WTC11 (cell line): Measurements from ENCODE around the gene ZNF892. TPM values are rescaled to one million over a fixed set of nuclear protein-coding genes. Genes with fewer than 3 reads are reported as not detected.

ENCODE experiments used
- ATAC-seq: fragments of 200-7000 bp; cut with Tn5 transposase; 2 replicates; pipeline ENCODE4 v1.10.0; 2021; ENCODE audit warnings: mild to moderate bottlenecking, moderate library complexity
- CTCF ChIA-PET: fragments of 300-600 bp; sonication (Branson Sonifier 250); formaldehyde crosslinking; loops from one replicate; lab custom pipeline; 2021; ENCODE audit warnings: antibody characterized with exemption; lab: Charles Lee
- POLR2A ChIA-PET: fragments of 350-600 bp; sonication (Branson Sonifier 250); formaldehyde crosslinking; loops from one replicate; lab custom pipeline; 2021; ENCODE audit warnings: antibody characterized with exemption; lab: Charles Lee
- DNase-seq: peaks from one replicate; pipeline ENCODE4 v3.0.0; 2021; ENCODE audit warnings: low spot score
- H3K27ac Mint-ChIP-seq: 2 replicates; pipeline ENCODE4 v1.8.0; 2021; ENCODE audit warnings: mixed read lengths
- H3K27me3 Mint-ChIP-seq: 2 replicates; pipeline ENCODE4 v1.8.0; 2021; ENCODE audit warnings: low read depth, mild to moderate bottlenecking, moderate library complexity, mixed read lengths
- H3K36me3 Mint-ChIP-seq: 2 replicates; pipeline ENCODE4 v1.8.0; 2021; ENCODE audit warnings: mixed read lengths
- H3K4me1 Mint-ChIP-seq: 2 replicates; pipeline ENCODE4 v1.8.0; 2022; ENCODE audit warnings: mixed read lengths
- H3K4me3 Mint-ChIP-seq: 2 replicates; pipeline ENCODE4 v1.8.0; 2021; ENCODE audit warnings: mild to moderate bottlenecking, moderate library complexity, mixed read lengths
- H3K9me3 Mint-ChIP-seq: 2 replicates; pipeline ENCODE4 v1.8.0; 2021; ENCODE audit warnings: mixed read lengths
- CBFB ChIP-seq: sonication (generic); formaldehyde crosslinking; IDR thresholded peaks from 2 replicates; pipeline ENCODE4 v1.8.1; 2022; ENCODE audit warnings: mild to moderate bottlenecking, low read depth, missing genetic modification reagents
- ELF4 ChIP-seq: sonication (generic); formaldehyde crosslinking; IDR thresholded peaks from 2 replicates; pipeline ENCODE4 v1.8.1; 2022; ENCODE audit warnings: low read depth, mild to moderate bottlenecking, moderate library complexity, missing genetic modification reagents
- EMX1 ChIP-seq: fragments of 250-450 bp; sonication (Bioruptor Pico); IDR thresholded peaks from 2 replicates; pipeline ENCODE4 v1.8.0; 2021; ENCODE audit warnings: mild to moderate bottlenecking
- GABPB1 ChIP-seq: sonication (generic); formaldehyde crosslinking; IDR thresholded peaks from 2 replicates; pipeline ENCODE4 v1.8.1; 2023; ENCODE audit warnings: mild to moderate bottlenecking, missing genetic modification reagents
- HMGA2 ChIP-seq: fragments of 250-450 bp; sonication (Bioruptor Pico); IDR thresholded peaks from 2 replicates; pipeline ENCODE4 v1.4.0; 2021; ENCODE audit warnings: mild to moderate bottlenecking, moderate library complexity
- JAZF1 ChIP-seq: fragments of 250-450 bp; sonication (Bioruptor Pico); IDR thresholded peaks from 2 replicates; pipeline ENCODE4 v1.9.0; 2021; ENCODE audit warnings: moderate library complexity, mild to moderate bottlenecking, inconsistent platforms
- JUN ChIP-seq: sonication (generic); formaldehyde crosslinking; IDR thresholded peaks from 2 replicates; pipeline ENCODE4 v1.8.0; 2023; ENCODE audit warnings: mild to moderate bottlenecking, missing genetic modification reagents
- NFYB ChIP-seq: sonication (generic); formaldehyde crosslinking; conservative IDR thresholded peaks from 2 replicates; pipeline ENCODE4 v1.8.0; 2022; ENCODE audit warnings: low read depth, missing genetic modification reagents
- NR2C2 ChIP-seq: sonication (generic); formaldehyde crosslinking; IDR thresholded peaks from 2 replicates; pipeline ENCODE4 v1.8.0; 2022; ENCODE audit warnings: mild to moderate bottlenecking, missing genetic modification reagents
- NR3C1 ChIP-seq: sonication (generic); formaldehyde crosslinking; conservative IDR thresholded peaks from 2 replicates; pipeline ENCODE4 v1.8.1; 2023; ENCODE audit warnings: low read depth, mild to moderate bottlenecking, missing genetic modification reagents
- OVOL2 ChIP-seq: fragments of 250-450 bp; sonication (Bioruptor Pico); IDR thresholded peaks from 2 replicates; pipeline ENCODE4 v1.9.0; 2021; ENCODE audit warnings: mild to moderate bottlenecking, borderline replicate concordance
- RORB ChIP-seq: fragments of 250-450 bp; sonication (Bioruptor Pico); IDR thresholded peaks from 2 replicates; pipeline ENCODE4 v1.9.0; 2021; ENCODE audit warnings: mild to moderate bottlenecking
- TEAD1 ChIP-seq: sonication (generic); formaldehyde crosslinking; IDR thresholded peaks from 2 replicates; pipeline ENCODE4 v1.8.0; 2022; ENCODE audit warnings: mild to moderate bottlenecking, missing genetic modification reagents
- TEAD4 ChIP-seq: sonication (generic); formaldehyde crosslinking; IDR thresholded peaks from 2 replicates; pipeline ENCODE4 v1.8.0; 2022; ENCODE audit warnings: mild to moderate bottlenecking, missing genetic modification reagents
- ZNF219 ChIP-seq: sonication (generic); formaldehyde crosslinking; IDR thresholded peaks from 2 replicates; pipeline ENCODE4 v1.8.0; 2023; ENCODE audit warnings: missing genetic modification reagents, mild to moderate bottlenecking, borderline replicate concordance
- ZNF232 ChIP-seq: sonication (generic); formaldehyde crosslinking; IDR thresholded peaks from 2 replicates; pipeline ENCODE4 v1.8.0; 2022; ENCODE audit warnings: mild to moderate bottlenecking, missing genetic modification reagents
- ZNF671 ChIP-seq: fragments of 250-450 bp; sonication (Bioruptor Pico); IDR thresholded peaks from 2 replicates; pipeline ENCODE4 v1.8.0; 2021; ENCODE audit warnings: mild to moderate bottlenecking
- total RNA-seq: library from RNA; stranded (reverse); gene quantifications from 3 replicates; pipeline ENCODE4 v1.2.3, GENCODE V29; 2021
- TF ChIP-seq, protein P1 (sequence below): sonication (generic); formaldehyde crosslinking; IDR thresholded peaks from 2 replicates; pipeline ENCODE4 v1.8.1; 2023; ENCODE audit warnings: mild to moderate bottlenecking, missing genetic modification reagents, moderate library complexity
- TF ChIP-seq, protein P2 (sequence below): sonication (generic); formaldehyde crosslinking; IDR thresholded peaks from 2 replicates; pipeline ENCODE4 v1.8.0; 2022; ENCODE audit warnings: mild to moderate bottlenecking, missing genetic modification reagents
- TF ChIP-seq, protein P3 (sequence below): fragments of 250-450 bp; sonication (Bioruptor Pico); IDR thresholded peaks from 2 replicates; pipeline ENCODE4 v1.8.0; 2021; ENCODE audit warnings: mild to moderate bottlenecking
- TF ChIP-seq, protein P4 (sequence below): sonication (generic); formaldehyde crosslinking; IDR thresholded peaks from 2 replicates; pipeline ENCODE4 v1.8.1; 2022; ENCODE audit warnings: mild to moderate bottlenecking, moderate library complexity, missing genetic modification reagents
- TF ChIP-seq, protein P5 (sequence below): sonication (generic); formaldehyde crosslinking; IDR thresholded peaks from 2 replicates; pipeline ENCODE4 v1.8.1; 2022; ENCODE audit warnings: mild to moderate bottlenecking, missing genetic modification reagents, moderate library complexity, borderline replicate concordance
- TF ChIP-seq, protein P6 (sequence below): sonication (generic); formaldehyde crosslinking; IDR thresholded peaks from 2 replicates; pipeline ENCODE4 v1.8.0; 2022; ENCODE audit warnings: mild to moderate bottlenecking, missing genetic modification reagents

The ZNF892 gene
- total RNA-seq, 1 experiment from 2014 or later = 9.4 TPM

DNA sequence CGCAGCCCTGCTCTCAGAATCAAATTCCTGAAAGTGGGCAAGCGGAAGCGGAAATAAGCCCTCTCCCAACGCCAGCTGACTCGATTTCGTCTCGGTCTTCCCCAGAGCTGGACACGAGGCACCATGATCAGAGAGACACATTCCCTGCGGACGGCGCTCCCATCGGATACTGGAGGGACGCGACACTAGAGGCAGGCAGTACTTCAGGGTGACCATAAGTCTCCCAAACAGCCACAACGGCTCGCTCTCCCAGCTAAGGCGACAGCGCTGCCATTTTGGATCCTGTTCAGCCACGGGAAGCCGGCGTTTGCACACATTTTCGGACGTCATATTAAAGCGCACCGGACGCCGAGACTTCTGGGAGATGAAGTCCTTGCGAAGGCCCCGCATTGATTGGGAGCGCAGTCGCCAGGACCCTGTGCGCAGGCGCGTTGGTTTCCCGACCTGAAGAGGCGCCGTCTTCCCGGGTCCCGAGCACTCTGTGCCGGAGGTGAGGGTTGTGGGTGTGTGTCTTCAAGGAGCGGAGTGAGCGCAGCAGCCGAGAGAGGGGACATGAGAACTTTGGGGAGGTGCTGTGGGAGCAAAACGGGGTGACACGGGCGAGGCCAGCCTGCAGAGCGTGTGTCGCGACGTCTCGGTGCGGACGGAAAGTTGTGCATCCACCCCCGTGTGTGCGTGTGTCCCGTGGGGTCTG lies 41.8 kb upstream of the ZNF892 start, which contains the start of gene ZNF2 (continued):
- TF ChIP-seq, protein P1, sequence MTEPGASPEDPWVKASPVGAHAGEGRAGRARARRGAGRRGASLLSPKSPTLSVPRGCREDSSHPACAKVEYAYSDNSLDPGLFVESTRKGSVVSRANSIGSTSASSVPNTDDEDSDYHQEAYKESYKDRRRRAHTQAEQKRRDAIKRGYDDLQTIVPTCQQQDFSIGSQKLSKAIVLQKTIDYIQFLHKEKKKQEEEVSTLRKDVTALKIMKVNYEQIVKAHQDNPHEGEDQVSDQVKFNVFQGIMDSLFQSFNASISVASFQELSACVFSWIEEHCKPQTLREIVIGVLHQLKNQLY (CRISPR knock-in tag) = no peak
- TF ChIP-seq, protein P2, sequence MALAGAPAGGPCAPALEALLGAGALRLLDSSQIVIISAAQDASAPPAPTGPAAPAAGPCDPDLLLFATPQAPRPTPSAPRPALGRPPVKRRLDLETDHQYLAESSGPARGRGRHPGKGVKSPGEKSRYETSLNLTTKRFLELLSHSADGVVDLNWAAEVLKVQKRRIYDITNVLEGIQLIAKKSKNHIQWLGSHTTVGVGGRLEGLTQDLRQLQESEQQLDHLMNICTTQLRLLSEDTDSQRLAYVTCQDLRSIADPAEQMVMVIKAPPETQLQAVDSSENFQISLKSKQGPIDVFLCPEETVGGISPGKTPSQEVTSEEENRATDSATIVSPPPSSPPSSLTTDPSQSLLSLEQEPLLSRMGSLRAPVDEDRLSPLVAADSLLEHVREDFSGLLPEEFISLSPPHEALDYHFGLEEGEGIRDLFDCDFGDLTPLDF (CRISPR knock-in tag) = no peak
- no peak for TF ChIP-seq JAZF1 (CRISPR knock-in tag)
- TF ChIP-seq, protein P3, sequence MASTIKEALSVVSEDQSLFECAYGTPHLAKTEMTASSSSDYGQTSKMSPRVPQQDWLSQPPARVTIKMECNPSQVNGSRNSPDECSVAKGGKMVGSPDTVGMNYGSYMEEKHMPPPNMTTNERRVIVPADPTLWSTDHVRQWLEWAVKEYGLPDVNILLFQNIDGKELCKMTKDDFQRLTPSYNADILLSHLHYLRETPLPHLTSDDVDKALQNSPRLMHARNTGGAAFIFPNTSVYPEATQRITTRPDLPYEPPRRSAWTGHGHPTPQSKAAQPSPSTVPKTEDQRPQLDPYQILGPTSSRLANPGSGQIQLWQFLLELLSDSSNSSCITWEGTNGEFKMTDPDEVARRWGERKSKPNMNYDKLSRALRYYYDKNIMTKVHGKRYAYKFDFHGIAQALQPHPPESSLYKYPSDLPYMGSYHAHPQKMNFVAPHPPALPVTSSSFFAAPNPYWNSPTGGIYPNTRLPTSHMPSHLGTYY (CRISPR knock-in tag) = no peak
- TF ChIP-seq, protein P4, sequence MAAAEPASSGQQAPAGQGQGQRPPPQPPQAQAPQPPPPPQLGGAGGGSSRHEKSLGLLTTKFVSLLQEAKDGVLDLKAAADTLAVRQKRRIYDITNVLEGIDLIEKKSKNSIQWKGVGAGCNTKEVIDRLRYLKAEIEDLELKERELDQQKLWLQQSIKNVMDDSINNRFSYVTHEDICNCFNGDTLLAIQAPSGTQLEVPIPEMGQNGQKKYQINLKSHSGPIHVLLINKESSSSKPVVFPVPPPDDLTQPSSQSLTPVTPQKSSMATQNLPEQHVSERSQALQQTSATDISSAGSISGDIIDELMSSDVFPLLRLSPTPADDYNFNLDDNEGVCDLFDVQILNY (CRISPR knock-in tag) = no peak
- peak; percentile 38; the same call in 1 of the 2 replicates for TF ChIP-seq TEAD1
- no peak for TF ChIP-seq NR3C1
- no peak for TF ChIP-seq NR2C2 (CRISPR knock-in tag)
- TF ChIP-seq HMGA2 (CRISPR knock-in tag) = no peak
- no peak for TF ChIP-seq RORB (CRISPR knock-in tag)
- TF ChIP-seq TEAD4 (CRISPR knock-in tag) = no peak
- TF ChIP-seq ELF4 = no peak
- TF ChIP-seq CBFB (CRISPR knock-in tag) = no peak
- no peak for TF ChIP-seq ZNF232 (CRISPR knock-in tag)
- TF ChIP-seq NFYB (CRISPR knock-in tag) = no peak
- TF ChIP-seq ZNF671 (CRISPR knock-in tag) = no peak

DNA sequence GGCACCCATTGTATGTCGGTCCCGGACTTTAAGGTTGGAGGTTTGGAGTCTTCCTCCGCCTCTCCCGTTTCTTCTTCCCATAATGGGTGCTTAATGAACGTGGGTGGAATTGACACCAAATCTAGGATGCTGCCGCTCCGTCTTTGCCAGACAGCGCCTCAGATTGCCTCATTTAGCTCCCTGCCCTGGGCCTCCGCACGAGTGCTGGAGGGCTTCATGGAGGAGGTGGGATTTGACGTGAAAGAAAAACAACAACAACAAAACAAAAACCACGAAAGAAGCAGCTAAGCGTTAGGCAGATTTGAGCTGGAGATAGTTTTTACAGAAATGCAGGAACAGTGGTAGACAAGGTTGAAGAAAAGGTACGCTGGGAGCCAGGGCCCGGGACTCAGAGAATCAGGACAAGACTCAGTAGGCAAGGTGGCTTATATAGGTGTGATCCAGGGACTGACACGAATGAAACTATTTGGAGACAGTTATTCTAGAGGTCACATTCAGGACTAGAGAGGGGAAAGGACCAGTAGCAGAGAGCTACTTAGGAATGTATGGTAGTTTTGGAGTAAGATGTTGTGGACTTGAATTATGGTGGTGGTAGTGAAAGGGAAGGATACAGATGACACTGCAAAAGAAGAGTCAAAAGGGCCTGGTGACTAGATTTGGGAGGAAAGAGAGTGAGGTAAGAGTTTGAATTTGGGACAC lies 41.1 kb upstream of the ZNF892 start:
- ATAC-seq (peak; percentile 9; the same call in 1 of the 2 replicates), DNase-seq (no peak)
- POLR2A ChIA-PET = no interaction called here
- Mint-ChIP-seq H3K27ac (no peak overlapping the region; the same call in 1 of the 2 replicates), H3K4me1 (peaks cover 20% of the 10 kb centered on the region), H3K27me3 (no peaks in the 10 kb centered on the region; the same call in 1 of the 2 replicates), H3K4me3 (peak overlapping the region; percentile 98), H3K9me3 (no peaks in the 10 kb centered on the region), H3K36me3 (no peaks in the 10 kb centered on the region)
- CTCF ChIA-PET = interaction anchor here (0.6 to 2.6 kb wide), 5 partner anchors 40 to 229 kb away, joined by 3 to 9 read pairs (median 3); no protein-coding TSS in a partner anchor
- TF ChIP-seq, protein P4 (CRISPR knock-in tag) = no peak
- TF ChIP-seq JUN (CRISPR knock-in tag) = no peak
- TF ChIP-seq, protein P1 (CRISPR knock-in tag) = no peak
- TF ChIP-seq OVOL2 (CRISPR knock-in tag) = no peak
- TF ChIP-seq, protein P5, sequence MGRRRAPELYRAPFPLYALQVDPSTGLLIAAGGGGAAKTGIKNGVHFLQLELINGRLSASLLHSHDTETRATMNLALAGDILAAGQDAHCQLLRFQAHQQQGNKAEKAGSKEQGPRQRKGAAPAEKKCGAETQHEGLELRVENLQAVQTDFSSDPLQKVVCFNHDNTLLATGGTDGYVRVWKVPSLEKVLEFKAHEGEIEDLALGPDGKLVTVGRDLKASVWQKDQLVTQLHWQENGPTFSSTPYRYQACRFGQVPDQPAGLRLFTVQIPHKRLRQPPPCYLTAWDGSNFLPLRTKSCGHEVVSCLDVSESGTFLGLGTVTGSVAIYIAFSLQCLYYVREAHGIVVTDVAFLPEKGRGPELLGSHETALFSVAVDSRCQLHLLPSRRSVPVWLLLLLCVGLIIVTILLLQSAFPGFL (CRISPR knock-in tag) = no peak
- no peak for TF ChIP-seq GABPB1 (CRISPR knock-in tag)
- TF ChIP-seq ELF4 = no peak
- no peak for TF ChIP-seq TEAD1
- no peak for TF ChIP-seq ZNF219 (CRISPR knock-in tag)
- TF ChIP-seq EMX1 (CRISPR knock-in tag) = no peak
- TF ChIP-seq, protein P6, sequence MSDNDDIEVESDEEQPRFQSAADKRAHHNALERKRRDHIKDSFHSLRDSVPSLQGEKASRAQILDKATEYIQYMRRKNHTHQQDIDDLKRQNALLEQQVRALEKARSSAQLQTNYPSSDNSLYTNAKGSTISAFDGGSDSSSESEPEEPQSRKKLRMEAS (CRISPR knock-in tag) = no peak
